GM23338 (cell line): ENCODE data around the gene ISL1. TPM values are rescaled to one million over a fixed set of nuclear protein-coding genes. Genes with fewer than 3 reads are reported as not detected.

Experiments
- ATAC-seq: fragments of 200-7000 bp; cut with Tn5 transposase; 3 replicates; pipeline ENCODE4 v1.9.1; 2020
- DNase-seq: peaks from one replicate; pipeline ENCODE4 v3.0.0-alpha.2; 2015; ENCODE audit warnings: low spot score
- H2AFZ ChIP-seq: fragments of 200-600 bp; sonication (generic); 2 replicates; pipeline ENCODE4 v1.8.0; 2016; ENCODE audit warnings: antibody characterized with exemption, mild to moderate bottlenecking, moderate library complexity
- H3F3A ChIP-seq: fragments of 200-600 bp; sonication (generic); replicated peaks from 2 replicates; pipeline ENCODE4 v1.8.0; 2017; ENCODE audit warnings: antibody characterized with exemption, mixed run types, low read depth
- H3K27ac ChIP-seq: fragments of 200-600 bp; sonication (generic); 2 replicates; pipeline ENCODE4 v1.6.1; 2016; ENCODE audit warnings: low read depth
- H3K27me3 ChIP-seq: fragments of 200-600 bp; sonication (generic); 2 replicates; pipeline ENCODE4 v1.8.0; 2016; ENCODE audit warnings: mild to moderate bottlenecking, mixed run types, moderate library complexity; ENCODE audit not compliant: insufficient read depth
- H3K36me3 ChIP-seq: fragments of 200-600 bp; sonication (generic); 2 replicates; pipeline ENCODE4 v1.8.0; 2016; ENCODE audit warnings: mild to moderate bottlenecking; ENCODE audit not compliant: insufficient read depth
- H3K4me1 ChIP-seq: fragments of 200-600 bp; sonication (generic); 2 replicates; pipeline ENCODE4 v1.8.0; 2016; ENCODE audit warnings: mild to moderate bottlenecking, moderate library complexity; ENCODE audit not compliant: insufficient read depth
- H3K4me2 ChIP-seq: fragments of 200-600 bp; sonication (generic); 2 replicates; pipeline ENCODE4 v1.7.1; 2017; ENCODE audit warnings: mixed run types
- H3K4me3 ChIP-seq: fragments of 200-600 bp; sonication (generic); 2 replicates; pipeline ENCODE4 v1.6.1; 2016; ENCODE audit warnings: mixed run types
- H3K79me2 ChIP-seq: fragments of 200-600 bp; sonication (generic); replicated peaks from 2 replicates; pipeline ENCODE4 v1.8.0; 2017; ENCODE audit warnings: mild to moderate bottlenecking; ENCODE audit not compliant: insufficient read depth
- H3K9me2 ChIP-seq: fragments of 200-600 bp; sonication (generic); 2 replicates; pipeline ENCODE4 v1.8.0; 2017; ENCODE audit not compliant: insufficient read depth
- H4K20me1 ChIP-seq: fragments of 200-600 bp; sonication (generic); replicated peaks from 2 replicates; pipeline ENCODE4 v1.8.0; 2017; ENCODE audit warnings: mild to moderate bottlenecking; ENCODE audit not compliant: insufficient read depth
- H3K27ac Mint-ChIP-seq: 2 replicates; pipeline ENCODE4 v1.8.0; 2020; ENCODE audit warnings: inconsistent platforms, mild to moderate bottlenecking, moderate library complexity, mixed read lengths
- H3K27me3 Mint-ChIP-seq: 3 replicates; pipeline ENCODE4 v1.8.0; 2022; ENCODE audit warnings: low read depth, mild to moderate bottlenecking, moderate library complexity, mixed read lengths, inconsistent platforms; ENCODE audit not compliant: insufficient read depth, poor library complexity
- H3K36me3 Mint-ChIP-seq: 3 replicates; pipeline ENCODE4 v1.8.0; 2021; ENCODE audit warnings: low read depth, mild to moderate bottlenecking, inconsistent platforms, moderate library complexity, mixed read lengths
- H3K4me1 Mint-ChIP-seq: 3 replicates; pipeline ENCODE4 v1.8.0; 2020; ENCODE audit warnings: mild to moderate bottlenecking, inconsistent platforms, mixed read lengths
- H3K4me3 Mint-ChIP-seq: 3 replicates; pipeline ENCODE4 v1.8.0; 2021; ENCODE audit warnings: moderate library complexity, mild to moderate bottlenecking, inconsistent platforms, mixed read lengths
- H3K9me3 Mint-ChIP-seq: 3 replicates; pipeline ENCODE4 v1.8.0; 2020; ENCODE audit warnings: moderate library complexity, mild to moderate bottlenecking, inconsistent platforms, mixed read lengths
- CREB1 ChIP-seq: fragments of 250-450 bp; sonication (Bioruptor Pico); IDR thresholded peaks from 2 replicates; pipeline ENCODE4 v1.5.0; 2020; ENCODE audit warnings: low read depth, mild to moderate bottlenecking, moderate library complexity
- ETS1 ChIP-seq: IDR thresholded peaks from 2 replicates; pipeline ENCODE4 v1.6.1; 2016; ENCODE audit warnings: antibody characterized with exemption
- EZH2 ChIP-seq: fragments of 200-600 bp; sonication (generic); IDR thresholded peaks from one replicate; pipeline ENCODE4 v1.8.0; 2017; ENCODE audit warnings: antibody characterized with exemption, mild to moderate bottlenecking, low read depth; ENCODE audit not compliant: unreplicated experiment
- EZH2phosphoT487 ChIP-seq: fragments of 200-600 bp; sonication (generic); IDR thresholded peaks from one replicate; pipeline ENCODE4 v1.8.1; 2018; ENCODE audit warnings: antibody characterized with exemption; ENCODE audit not compliant: unreplicated experiment
- JUNB ChIP-seq: IDR thresholded peaks from one replicate; pipeline ENCODE4 v1.6.1; 2016; ENCODE audit warnings: antibody characterized with exemption; ENCODE audit not compliant: unreplicated experiment
- NANOG ChIP-seq: IDR thresholded peaks from 2 replicates; pipeline ENCODE4 v1.6.1; 2016; ENCODE audit warnings: antibody characterized with exemption, borderline replicate concordance
- POLR2AphosphoS5 ChIP-seq: IDR thresholded peaks from 2 replicates; pipeline ENCODE4 v1.6.1; 2016; ENCODE audit warnings: antibody characterized with exemption, low read depth
- STAT1 ChIP-seq: IDR thresholded peaks from one replicate; pipeline ENCODE4 v1.6.1; 2016; ENCODE audit warnings: antibody characterized with exemption; ENCODE audit not compliant: unreplicated experiment
- ZNF114 ChIP-seq: fragments of 250-450 bp; sonication (Bioruptor Pico); IDR thresholded peaks from 2 replicates; pipeline ENCODE4 v1.5.0; 2020; ENCODE audit warnings: mild to moderate bottlenecking, moderate library complexity
- ZNF331 ChIP-seq: fragments of 250-450 bp; sonication (Bioruptor Pico); IDR thresholded peaks from 2 replicates; pipeline ENCODE4 v1.5.0; 2020; ENCODE audit warnings: low read depth, mild to moderate bottlenecking, moderate library complexity
- polyA plus RNA-seq: library from polyadenylated mRNA; unstranded; fragments of >200 nt; fragmentation: Nextera tagmentation; extraction: Ambion mirVana; gene quantifications from 2 replicates; pipeline ENCODE4 v1.2.1, GENCODE V29; 2016
- total RNA-seq: library from RNA; depleted of rRNA; stranded (reverse); fragments of >200 nt; shearing (Covaris generic); gene quantifications from 2 replicates; pipeline ENCODE4 v1.2.3, GENCODE V29; 2014
- TF ChIP-seq, protein P1 (sequence below): fragments of 250-450 bp; sonication (Bioruptor Pico); IDR thresholded peaks from 2 replicates; pipeline ENCODE4 v1.5.0; 2020; ENCODE audit warnings: mild to moderate bottlenecking, moderate library complexity
- TF ChIP-seq, protein P2 (sequence below), 2 experiments: fragments of 200-600 bp in 1 of 2; sonication (generic) in 1 of 2; conservative IDR thresholded peaks; 2 replicates each; pipeline versions ENCODE4 v1.5.1 to v1.6.1; 2016 to 2017; ENCODE audit warnings: antibody characterized with exemption in 2 of 2, low read depth in 2 of 2, mild to moderate bottlenecking in 2 of 2, moderate library complexity in 1 of 2

ISL1 gene
- total and polyA plus RNA-seq, 2 experiments from 2014 or later = 0.38 to 0.55 TPM

DNA sequence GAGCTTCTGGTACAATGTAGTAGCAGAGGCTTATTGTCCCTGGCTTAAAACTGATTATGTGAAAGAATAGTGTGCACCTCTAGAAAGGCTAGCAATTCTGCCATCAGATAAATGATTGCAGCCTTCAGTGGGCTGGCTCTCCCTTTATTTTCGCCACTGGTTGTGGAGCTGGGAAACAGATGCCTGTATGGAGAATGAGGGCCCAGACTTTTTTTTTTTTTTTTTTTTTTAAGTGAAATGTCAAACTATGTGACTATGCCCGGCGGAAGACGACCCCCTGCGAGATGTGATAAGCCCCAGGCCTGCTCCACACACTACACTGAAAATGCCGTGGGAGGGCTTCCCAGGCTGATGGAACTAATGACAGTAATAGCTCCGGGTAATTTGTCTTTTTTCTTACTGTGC is 28.7 kb downstream of the ISL1 start:
- no peak overlapping the region for H3K4me2 ChIP-seq
- H3K4me1 Mint-ChIP-seq = no peaks in the 10 kb centered on the region
- DNase-seq (no peak), ATAC-seq (no peak)
- TF ChIP-seq ZNF114 (no peak), POLR2AphosphoS5 (no peak), NANOG (no peak), CREB1 (no peak), ETS1 (no peak), EZH2 (no peak), EZH2phosphoT487 (no peak), ZNF331 (CRISPR knock-in tag) (no peak), JUNB (no peak), STAT1 (no peak)
- TF ChIP-seq, protein P1, sequence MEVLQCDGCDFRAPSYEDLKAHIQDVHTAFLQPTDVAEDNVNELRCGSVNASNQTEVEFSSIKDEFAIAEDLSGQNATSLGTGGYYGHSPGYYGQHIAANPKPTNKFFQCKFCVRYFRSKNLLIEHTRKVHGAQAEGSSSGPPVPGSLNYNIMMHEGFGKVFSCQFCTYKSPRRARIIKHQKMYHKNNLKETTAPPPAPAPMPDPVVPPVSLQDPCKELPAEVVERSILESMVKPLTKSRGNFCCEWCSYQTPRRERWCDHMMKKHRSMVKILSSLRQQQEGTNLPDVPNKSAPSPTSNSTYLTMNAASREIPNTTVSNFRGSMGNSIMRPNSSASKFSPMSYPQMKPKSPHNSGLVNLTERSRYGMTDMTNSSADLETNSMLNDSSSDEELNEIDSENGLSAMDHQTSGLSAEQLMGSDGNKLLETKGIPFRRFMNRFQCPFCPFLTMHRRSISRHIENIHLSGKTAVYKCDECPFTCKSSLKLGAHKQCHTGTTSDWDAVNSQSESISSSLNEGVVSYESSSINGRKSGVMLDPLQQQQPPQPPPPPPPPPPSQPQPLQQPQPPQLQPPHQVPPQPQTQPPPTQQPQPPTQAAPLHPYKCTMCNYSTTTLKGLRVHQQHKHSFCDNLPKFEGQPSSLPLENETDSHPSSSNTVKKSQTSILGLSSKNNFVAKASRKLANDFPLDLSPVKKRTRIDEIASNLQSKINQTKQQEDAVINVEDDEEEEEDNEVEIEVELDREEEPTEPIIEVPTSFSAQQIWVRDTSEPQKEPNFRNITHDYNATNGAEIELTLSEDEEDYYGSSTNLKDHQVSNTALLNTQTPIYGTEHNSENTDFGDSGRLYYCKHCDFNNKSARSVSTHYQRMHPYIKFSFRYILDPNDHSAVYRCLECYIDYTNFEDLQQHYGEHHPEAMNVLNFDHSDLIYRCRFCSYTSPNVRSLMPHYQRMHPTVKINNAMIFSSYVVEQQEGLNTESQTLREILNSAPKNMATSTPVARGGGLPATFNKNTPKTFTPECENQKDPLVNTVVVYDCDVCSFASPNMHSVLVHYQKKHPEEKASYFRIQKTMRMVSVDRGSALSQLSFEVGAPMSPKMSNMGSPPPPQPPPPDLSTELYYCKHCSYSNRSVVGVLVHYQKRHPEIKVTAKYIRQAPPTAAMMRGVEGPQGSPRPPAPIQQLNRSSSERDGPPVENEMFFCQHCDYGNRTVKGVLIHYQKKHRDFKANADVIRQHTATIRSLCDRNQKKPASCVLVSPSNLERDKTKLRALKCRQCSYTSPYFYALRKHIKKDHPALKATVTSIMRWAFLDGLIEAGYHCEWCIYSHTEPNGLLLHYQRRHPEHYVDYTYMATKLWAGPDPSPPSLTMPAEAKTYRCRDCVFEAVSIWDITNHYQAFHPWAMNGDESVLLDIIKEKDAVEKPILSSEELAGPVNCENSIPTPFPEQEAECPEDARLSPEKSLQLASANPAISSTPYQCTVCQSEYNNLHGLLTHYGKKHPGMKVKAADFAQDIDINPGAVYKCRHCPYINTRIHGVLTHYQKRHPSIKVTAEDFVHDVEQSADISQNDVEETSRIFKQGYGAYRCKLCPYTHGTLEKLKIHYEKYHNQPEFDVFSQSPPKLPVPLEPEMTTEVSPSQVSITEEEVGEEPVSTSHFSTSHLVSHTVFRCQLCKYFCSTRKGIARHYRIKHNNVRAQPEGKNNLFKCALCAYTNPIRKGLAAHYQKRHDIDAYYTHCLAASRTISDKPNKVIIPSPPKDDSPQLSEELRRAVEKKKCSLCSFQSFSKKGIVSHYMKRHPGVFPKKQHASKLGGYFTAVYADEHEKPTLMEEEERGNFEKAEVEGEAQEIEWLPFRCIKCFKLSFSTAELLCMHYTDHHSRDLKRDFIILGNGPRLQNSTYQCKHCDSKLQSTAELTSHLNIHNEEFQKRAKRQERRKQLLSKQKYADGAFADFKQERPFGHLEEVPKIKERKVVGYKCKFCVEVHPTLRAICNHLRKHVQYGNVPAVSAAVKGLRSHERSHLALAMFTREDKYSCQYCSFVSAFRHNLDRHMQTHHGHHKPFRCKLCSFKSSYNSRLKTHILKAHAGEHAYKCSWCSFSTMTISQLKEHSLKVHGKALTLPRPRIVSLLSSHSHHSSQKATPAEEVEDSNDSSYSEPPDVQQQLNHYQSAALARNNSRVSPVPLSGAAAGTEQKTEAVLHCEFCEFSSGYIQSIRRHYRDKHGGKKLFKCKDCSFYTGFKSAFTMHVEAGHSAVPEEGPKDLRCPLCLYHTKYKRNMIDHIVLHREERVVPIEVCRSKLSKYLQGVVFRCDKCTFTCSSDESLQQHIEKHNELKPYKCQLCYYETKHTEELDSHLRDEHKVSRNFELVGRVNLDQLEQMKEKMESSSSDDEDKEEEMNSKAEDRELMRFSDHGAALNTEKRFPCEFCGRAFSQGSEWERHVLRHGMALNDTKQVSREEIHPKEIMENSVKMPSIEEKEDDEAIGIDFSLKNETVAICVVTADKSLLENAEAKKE (CRISPR knock-in tag) = no peak
- TF ChIP-seq, protein P2, sequence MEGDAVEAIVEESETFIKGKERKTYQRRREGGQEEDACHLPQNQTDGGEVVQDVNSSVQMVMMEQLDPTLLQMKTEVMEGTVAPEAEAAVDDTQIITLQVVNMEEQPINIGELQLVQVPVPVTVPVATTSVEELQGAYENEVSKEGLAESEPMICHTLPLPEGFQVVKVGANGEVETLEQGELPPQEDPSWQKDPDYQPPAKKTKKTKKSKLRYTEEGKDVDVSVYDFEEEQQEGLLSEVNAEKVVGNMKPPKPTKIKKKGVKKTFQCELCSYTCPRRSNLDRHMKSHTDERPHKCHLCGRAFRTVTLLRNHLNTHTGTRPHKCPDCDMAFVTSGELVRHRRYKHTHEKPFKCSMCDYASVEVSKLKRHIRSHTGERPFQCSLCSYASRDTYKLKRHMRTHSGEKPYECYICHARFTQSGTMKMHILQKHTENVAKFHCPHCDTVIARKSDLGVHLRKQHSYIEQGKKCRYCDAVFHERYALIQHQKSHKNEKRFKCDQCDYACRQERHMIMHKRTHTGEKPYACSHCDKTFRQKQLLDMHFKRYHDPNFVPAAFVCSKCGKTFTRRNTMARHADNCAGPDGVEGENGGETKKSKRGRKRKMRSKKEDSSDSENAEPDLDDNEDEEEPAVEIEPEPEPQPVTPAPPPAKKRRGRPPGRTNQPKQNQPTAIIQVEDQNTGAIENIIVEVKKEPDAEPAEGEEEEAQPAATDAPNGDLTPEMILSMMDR (conservative IDR thresholded peaks at IDR 0.05; ENCODE audit: low read depth in 2 of 2) = no peak
- H3K27me3 ChIP-seq = no peaks in the 10 kb centered on the region
- no peaks in the 10 kb centered on the region for H4K20me1 ChIP-seq
- H3K9me2 ChIP-seq = no peaks in the 10 kb centered on the region
- H3K4me1 ChIP-seq = no peaks in the 10 kb centered on the region
- H3F3A ChIP-seq = no peaks in the 10 kb centered on the region
- no peak overlapping the region for H3K4me3 ChIP-seq
- no peak overlapping the region for H2AFZ ChIP-seq
- H3K36me3 ChIP-seq = no peaks in the 10 kb centered on the region
- H3K27me3 Mint-ChIP-seq = no peaks in the 10 kb centered on the region
- H3K9me3 Mint-ChIP-seq = no peaks in the 10 kb centered on the region
- no peaks in the 10 kb centered on the region for H3K79me2 ChIP-seq
- H3K4me3 Mint-ChIP-seq = no peak overlapping the region
- no peak overlapping the region for H3K27ac ChIP-seq
- H3K27ac Mint-ChIP-seq = no peak overlapping the region
- no peaks in the 10 kb centered on the region for H3K36me3 Mint-ChIP-seq
